H1 (cell line): ENCODE data around the gene HRH2. TPM values are rescaled to one million over a fixed set of nuclear protein-coding genes. Genes with fewer than 3 reads are reported as not detected.

Experiments used
- CTCF ChIA-PET: fragments of 300-600 bp; sonication (Branson Sonifier 250); formaldehyde crosslinking; loops from one replicate; lab custom pipeline; 2021; ENCODE audit not compliant: partially characterized antibody; lab: Charles Lee
- POLR2A ChIA-PET: fragments of 300-600 bp; sonication (Branson Sonifier 250); formaldehyde crosslinking; loops from one replicate; lab custom pipeline; 2021; ENCODE audit warnings: inconsistent platforms; ENCODE audit not compliant: partially characterized antibody; lab: Charles Lee
- DNase-seq, 2 experiments: peaks; one replicate each; pipeline versions ENCODE4 v3.0.0 to v3.0.0-alpha.2; 2010 to 2022; ENCODE audit warnings: low spot score in 2 of 2, low read depth in 1 of 2, mixed read lengths in 1 of 2
- FAIRE-seq: peaks from 2 replicates; lab custom pipeline; 2011; peaks lifted over from hg19 to GRCh38; lab: Jason Lieb, UNC
- H2AFZ ChIP-seq: 2 replicates; pipeline ENCODE4 v1.8.1; 2012; ENCODE audit warnings: low read length, inconsistent platforms
- H2AK5ac ChIP-seq: 2 replicates; pipeline ENCODE4 v1.6.1; 2013; ENCODE audit warnings: low read depth, low read length
- H2BK120ac ChIP-seq: replicated peaks from 2 replicates; pipeline ENCODE3; 2013; ENCODE audit warnings: low read depth, low read length, inconsistent platforms
- H2BK12ac ChIP-seq: 2 replicates; pipeline ENCODE4 v1.6.1; 2013; ENCODE audit warnings: low read depth, low read length
- H2BK15ac ChIP-seq: 2 replicates; pipeline ENCODE4 v1.6.1; 2013; ENCODE audit warnings: low read length
- H2BK20ac ChIP-seq: 2 replicates; pipeline ENCODE4 v1.6.1; 2013; ENCODE audit warnings: low read length
- H2BK5ac ChIP-seq: 2 replicates; pipeline ENCODE4 v1.6.1; 2013; ENCODE audit warnings: low read depth, low read length
- H3K14ac ChIP-seq: 2 replicates; pipeline ENCODE4 v1.6.1; 2013; ENCODE audit warnings: inconsistent platforms; ENCODE audit not compliant: insufficient read length
- H3K18ac ChIP-seq: 2 replicates; pipeline ENCODE4 v1.6.1; 2013; ENCODE audit warnings: low read length; ENCODE audit errors: extremely low read depth
- H3K23ac ChIP-seq: 2 replicates; pipeline ENCODE4 v1.6.1; 2013; ENCODE audit warnings: inconsistent platforms; ENCODE audit not compliant: insufficient read length
- H3K23me2 ChIP-seq: 2 replicates; pipeline ENCODE4 v1.6.1; 2013; ENCODE audit warnings: low read depth, low read length
- H3K27ac ChIP-seq: 2 replicates; pipeline ENCODE4 v1.6.1; 2011; ENCODE audit warnings: low read depth, low read length, inconsistent platforms
- H3K27me3 ChIP-seq, 4 experiments: replicated peaks in 1 of 4; 1 replicate in 1 of 4; 2 replicates in 3 of 4; pipeline versions ENCODE4 v1.6.1 to v1.8.1; 2011 to 2013; ENCODE audit warnings: low read length in 3 of 4, mild to moderate bottlenecking in 3 of 4, inconsistent platforms in 2 of 4, mixed read lengths in 2 of 4, moderate library complexity in 1 of 4; ENCODE audit not compliant: control insufficient read depth in 3 of 4, insufficient read depth in 3 of 4; ENCODE audit errors: extremely low read depth in 1 of 4
- H3K36me3 ChIP-seq, 4 experiments: 2 replicates each; pipeline versions ENCODE4 v1.6.1 to v1.8.1; 2011 to 2013; ENCODE audit warnings: mild to moderate bottlenecking in 4 of 4, low read length in 3 of 4, moderate library complexity in 2 of 4, control low read depth in 1 of 4, inconsistent platforms in 1 of 4; ENCODE audit not compliant: insufficient read depth in 4 of 4, control insufficient read depth in 2 of 4
- H3K4ac ChIP-seq: replicated peaks from 2 replicates; pipeline ENCODE3; 2013; ENCODE audit warnings: low read length, low read depth, mixed read lengths, inconsistent platforms; ENCODE audit not compliant: insufficient read length
- H3K4me1 ChIP-seq, 4 experiments: replicated peaks in 1 of 4; 1 replicate in 1 of 4; 2 replicates in 3 of 4; pipeline versions ENCODE4 v1.6.1 to v1.8.1; 2011 to 2013; ENCODE audit warnings: low read length in 3 of 4, inconsistent platforms in 2 of 4, mixed read lengths in 1 of 4; ENCODE audit not compliant: insufficient read depth in 4 of 4, control insufficient read depth in 3 of 4
- H3K4me2 ChIP-seq, 2 experiments: 2 replicates each; pipeline versions ENCODE4 v1.6.1 to v1.8.1; 2011 to 2013; ENCODE audit warnings: low read depth in 2 of 2, low read length in 2 of 2, control low read depth in 1 of 2, inconsistent platforms in 1 of 2, mild to moderate bottlenecking in 1 of 2; ENCODE audit not compliant: insufficient read depth in 1 of 2
- H3K4me3 ChIP-seq, 4 experiments: fragments of 200-600, 300-600 bp in 1 of 4; sonication (generic), shearing (Covaris generic), sonication (Bioruptor Twin) in 1 of 4; 2 replicates each; pipeline versions ENCODE4 v1.5.1 to v1.8.1; 2011 to 2016; ENCODE audit warnings: low read length in 4 of 4, low read depth in 3 of 4, control low read depth in 2 of 4, inconsistent platforms in 2 of 4, mild to moderate bottlenecking in 2 of 4, mixed read lengths in 1 of 4, moderate library complexity in 1 of 4; ENCODE audit not compliant: insufficient read depth in 2 of 4; ENCODE audit errors: extremely low read depth in 1 of 4
- H3K56ac ChIP-seq: replicated peaks from 2 replicates; pipeline ENCODE3; 2013; ENCODE audit warnings: low read depth, mild to moderate bottlenecking, mixed read lengths, low read length, inconsistent platforms; ENCODE audit not compliant: insufficient read length
- H3K79me1 ChIP-seq: 2 replicates; pipeline ENCODE4 v1.6.1; 2013; ENCODE audit warnings: low read depth, low read length, control low read depth
- H3K79me2 ChIP-seq, 2 experiments: 2 replicates each; pipeline versions ENCODE4 v1.6.1 to v1.8.1; 2012 to 2013; ENCODE audit warnings: low read length in 2 of 2, mild to moderate bottlenecking in 2 of 2, inconsistent platforms in 1 of 2; ENCODE audit not compliant: insufficient read depth in 2 of 2, control insufficient read depth in 1 of 2
- H3K9ac ChIP-seq, 4 experiments: replicated peaks in 1 of 4; 1 replicate in 1 of 4; 2 replicates in 3 of 4; pipeline versions ENCODE4 v1.6.1 to v1.8.1; 2011 to 2013; ENCODE audit warnings: low read depth in 3 of 4, low read length in 3 of 4, control low read depth in 2 of 4, mild to moderate bottlenecking in 2 of 4, moderate library complexity in 2 of 4, inconsistent platforms in 1 of 4; ENCODE audit errors: extremely low read depth in 1 of 4
- H3K9me3 ChIP-seq, 2 experiments: 2 replicates each; pipeline versions ENCODE4 v1.6.1 to v1.8.1; 2012 to 2013; ENCODE audit warnings: mild to moderate bottlenecking in 2 of 2, moderate library complexity in 2 of 2, control low read depth in 1 of 2, inconsistent platforms in 1 of 2, low read depth in 1 of 2, low read length in 1 of 2, mixed read lengths in 1 of 2; ENCODE audit not compliant: insufficient read depth in 2 of 2
- H4K20me1 ChIP-seq, 2 experiments: replicated peaks in 1 of 2; 2 replicates each; pipeline versions ENCODE3 to v1.8.1; 2011 to 2013; ENCODE audit warnings: inconsistent platforms in 2 of 2, low read length in 2 of 2, mild to moderate bottlenecking in 1 of 2; ENCODE audit not compliant: insufficient read depth in 2 of 2, control insufficient read depth in 1 of 2
- H4K5ac ChIP-seq: 2 replicates; pipeline ENCODE4 v1.6.1; 2013; ENCODE audit warnings: low read length, low read depth, mixed read lengths, inconsistent platforms; ENCODE audit not compliant: insufficient read length
- H4K8ac ChIP-seq: 2 replicates; pipeline ENCODE4 v1.8.0; 2013; ENCODE audit warnings: mild to moderate bottlenecking, moderate library complexity, low read length, inconsistent platforms; ENCODE audit not compliant: insufficient read depth; ENCODE audit errors: extremely low read depth
- H4K91ac ChIP-seq: replicated peaks from 2 replicates; pipeline ENCODE3; 2013; ENCODE audit warnings: low read length, mixed read lengths, inconsistent platforms; ENCODE audit not compliant: insufficient read length
- RBBP5 ChIP-seq: IDR thresholded peaks from 2 replicates; pipeline ENCODE4 v1.7.1; 2012; ENCODE audit warnings: low read depth, mild to moderate bottlenecking, inconsistent platforms, low read length, moderate library complexity, borderline replicate concordance
- RNF2 ChIP-seq: fragments of 200-900, 300-1000 bp; sonication (generic); IDR thresholded peaks from 2 replicates; pipeline ENCODE4 v1.7.1; 2016; ENCODE audit warnings: borderline replicate concordance, low read depth, mild to moderate bottlenecking, antibody characterized with exemption, low read length; ENCODE audit not compliant: poor library complexity, severe bottlenecking; ENCODE audit errors: missing control alignments
- SIX5 ChIP-seq: IDR thresholded peaks from 2 replicates; pipeline ENCODE4 v1.6.1; 2011; ENCODE audit warnings: mild to moderate bottlenecking, low read depth, low read length
- SP4 ChIP-seq: IDR thresholded peaks from 2 replicates; pipeline ENCODE4 v1.6.1; 2012; ENCODE audit warnings: low read length, inconsistent platforms
- TCF12 ChIP-seq: IDR thresholded peaks from 2 replicates; pipeline ENCODE4 v1.6.1; 2011; ENCODE audit warnings: low read depth, mild to moderate bottlenecking, low read length
- WGBS, 2 experiments: shearing (Covaris generic) in 1 of 2; methylation state at CpG; one replicate each; pipeline versions ENCODE4 v1.1.6 to v1.1.7; 2013 to 2015; ENCODE audit warnings: low lambda C conversion rate in 2 of 2, mixed read lengths in 2 of 2, inconsistent platforms in 1 of 2, low coverage in 1 of 2, missing lambda C conversion rate in 1 of 2; ENCODE audit not compliant: insufficient replicate concordance in 2 of 2, insufficient coverage in 1 of 2, insufficient read length in 1 of 2; ENCODE audit errors: extremely low coverage in 1 of 2, missing lambda C conversion rate in 1 of 2; 5-methylcytosine and 5-hydroxymethylcytosine counted together
- polyA plus RNA-seq, 7 experiments: library from polyadenylated mRNA; depleted of rRNA in 3 of 7; stranded (reverse) in 5 of 7; unstranded in 2 of 7; fragments of >200 nt in 5 of 7; fragments of 200-250 nt in 2 of 7; gene quantifications; 1 replicate in 5 of 7; 2 replicates in 1 of 7; 4 replicates in 1 of 7; pipeline versions ENCODE4 v1.2.1 to v1.2.3, GENCODE V29; 2011 to 2013; ENCODE audit warnings: missing spikeins in 2 of 7, mixed read lengths in 2 of 7
- total RNA-seq: library from RNA; stranded (reverse); fragmentation: NEBNext Ultra II Directional; extraction: Animal tissue kit (Norgen Biotek cat#: 25700); gene quantifications from 2 replicates; pipeline ENCODE4 v1.2.1, GENCODE V29; 2021
- TF ChIP-seq, protein P1 (sequence below): IDR thresholded peaks from 2 replicates; pipeline ENCODE4 v1.6.1; 2012; ENCODE audit warnings: inconsistent platforms
- TF ChIP-seq, protein P2 (sequence below): IDR thresholded peaks from 2 replicates; pipeline ENCODE4 v1.6.1; 2012; ENCODE audit warnings: inconsistent platforms

Gene HRH2
- total and polyA plus RNA-seq, 2 of the 8 experiments (the other 6 are each of a cell fraction or from before 2014, with no cell fraction given) = 7.8 to 8.1 TPM

DNA sequence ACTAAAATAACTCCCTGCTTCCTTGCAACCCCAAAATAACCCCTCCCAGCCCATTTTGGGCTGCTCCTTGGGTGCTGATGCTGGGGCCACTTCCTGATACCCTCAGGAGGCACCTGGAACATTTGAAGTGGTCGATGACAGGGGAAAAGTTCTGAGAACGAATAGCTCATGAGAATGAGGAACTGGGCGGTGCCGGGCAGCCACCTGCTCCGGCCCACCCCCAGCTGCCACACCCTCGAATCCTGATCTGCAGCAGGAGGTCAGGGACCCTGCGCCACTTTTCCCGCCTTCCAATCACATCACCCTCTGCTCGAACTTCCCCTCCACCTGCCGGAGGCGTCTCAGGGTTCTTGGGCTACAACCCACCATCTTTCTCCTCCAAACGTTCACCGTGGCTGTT lies 19.7 kb downstream of the HRH2 start:
- H2BK120ac ChIP-seq = no peak overlapping the region
- H3K9me3 ChIP-seq = no peaks in the 10 kb centered on the region
- H3K79me1 ChIP-seq = no peaks in the 10 kb centered on the region; the same call in 1 of the 2 replicates
- no peak for DNase-seq
- peaks cover 2 to 3% of the 10 kb centered on the region in 2 experiments for H4K20me1 ChIP-seq
- POLR2A ChIA-PET = interaction anchor here (1.4 to 2.3 kb wide), 2 partner anchors 9 to 12 kb away, joined by 4 to 5 read pairs; no protein-coding TSS in a partner anchor
- H3K4me1 ChIP-seq = no peaks in the 10 kb centered on the region
- H3K23ac ChIP-seq = no peak overlapping the region
- no peak overlapping the region for H3K18ac ChIP-seq
- H3K9ac ChIP-seq = no peak overlapping the region
- TF ChIP-seq SP4 (no peak), RNF2 (no peak), RBBP5 (no peak), SIX5 (no peak), TCF12 (no peak)
- TF ChIP-seq, protein P1, sequence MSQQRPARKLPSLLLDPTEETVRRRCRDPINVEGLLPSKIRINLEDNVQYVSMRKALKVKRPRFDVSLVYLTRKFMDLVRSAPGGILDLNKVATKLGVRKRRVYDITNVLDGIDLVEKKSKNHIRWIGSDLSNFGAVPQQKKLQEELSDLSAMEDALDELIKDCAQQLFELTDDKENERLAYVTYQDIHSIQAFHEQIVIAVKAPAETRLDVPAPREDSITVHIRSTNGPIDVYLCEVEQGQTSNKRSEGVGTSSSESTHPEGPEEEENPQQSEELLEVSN = peak; percentile 82
- TF ChIP-seq, protein P2, sequence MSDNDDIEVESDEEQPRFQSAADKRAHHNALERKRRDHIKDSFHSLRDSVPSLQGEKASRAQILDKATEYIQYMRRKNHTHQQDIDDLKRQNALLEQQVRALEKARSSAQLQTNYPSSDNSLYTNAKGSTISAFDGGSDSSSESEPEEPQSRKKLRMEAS = peak; percentile 19; the same call in 1 of the 2 replicates
- TF ChIP-seq, all 59 proteins: peak for 2
- no peaks in the 10 kb centered on the region for H3K23me2 ChIP-seq
- H3K4me3 ChIP-seq = no peak overlapping the region
- no peak overlapping the region for H4K91ac ChIP-seq
- no peak overlapping the region for H2BK15ac ChIP-seq
- WGBS, 2 experiments = 84% methylated on average over 13 of the region's 13 CpGs; no CpG with 5 or more reads in 1 of the 2 experiments
- H2AFZ ChIP-seq = no peak overlapping the region
- H3K27me3 ChIP-seq = no peaks in the 10 kb centered on the region
- CTCF ChIA-PET = interaction anchor here (1.0 to 2.2 kb wide), 4 partner anchors 11 to 143 kb away, joined by 3 to 13 read pairs (median 5); no protein-coding TSS in a partner anchor
- no peak overlapping the region for H2BK12ac ChIP-seq
- H3K4ac ChIP-seq = no peak overlapping the region
- no peak overlapping the region for H3K14ac ChIP-seq
- no peaks in the 10 kb centered on the region for H3K36me3 ChIP-seq
- FAIRE-seq = no peak
- H4K5ac ChIP-seq = no peak overlapping the region
- H3K27ac ChIP-seq = no peak overlapping the region
- H2BK20ac ChIP-seq = no peak overlapping the region
- H4K8ac ChIP-seq = no peak overlapping the region
- H2BK5ac ChIP-seq = no peak overlapping the region
- H3K79me2 ChIP-seq = no peaks in the 10 kb centered on the region
- H2AK5ac ChIP-seq = no peak overlapping the region
- H3K4me2 ChIP-seq = no peak overlapping the region
- H3K56ac ChIP-seq = no peak overlapping the region
